GM12878 (cell line): ENCODE data around the gene ADCY10. TPM values are rescaled to one million over a fixed set of nuclear protein-coding genes. Genes with fewer than 3 reads are reported as not detected.

Experiments used
- ATAC-seq: fragments of 200-7000 bp; cut with Tn5 transposase; 3 replicates; pipeline ENCODE4 v1.9.1; 2020; ENCODE audit warnings: mild to moderate bottlenecking, moderate library complexity
- BruUV-seq: library from RNA; stranded (reverse); fragments of 400-500 nt; replicated peaks from 2 replicates; lab custom pipeline; 2021; lab: Mats Ljungman, UMichigan
- CTCF ChIA-PET: fragments of 300-600 bp; sonication (Branson Sonifier 250); formaldehyde crosslinking; extraction: SDS; loops from one replicate; lab custom pipeline; 2021; ENCODE audit warnings: inconsistent platforms; lab: Yijun Ruan, JAX
- POLR2A ChIA-PET: fragments of 350-600 bp; formaldehyde crosslinking; extraction: SDS; loops from one replicate; lab custom pipeline; 2021; ENCODE audit warnings: inconsistent platforms; lab: Charles Lee
- RAD21 ChIA-PET: fragments of 300-600 bp; sonication (Branson Sonifier 250); formaldehyde crosslinking; loops from one replicate; lab custom pipeline; 2023; ENCODE audit warnings: antibody characterized with exemption; ENCODE audit not compliant: unreplicated experiment; lab: Charles Lee
- SMC1A ChIA-PET: fragments of 300-600 bp; sonication (Branson Sonifier 250); formaldehyde crosslinking; loops from one replicate; lab custom pipeline; 2023; ENCODE audit not compliant: unreplicated experiment, uncharacterized antibody; lab: Charles Lee
- DNase-seq: peaks from one replicate; pipeline ENCODE4 v3.0.0-alpha.2; 2011; ENCODE audit warnings: low read depth, low spot score
- FAIRE-seq: peaks from 3 replicates; lab custom pipeline; 2011; peaks lifted over from hg19 to GRCh38; lab: Jason Lieb, UNC
- H2AFZ ChIP-seq: 2 replicates; pipeline ENCODE4 v1.6.0; 2011; ENCODE audit warnings: low read depth, low read length, control low read depth; ENCODE audit not compliant: control insufficient read depth
- H3K27ac ChIP-seq: 2 replicates; pipeline ENCODE4 v1.5.1; 2011; ENCODE audit warnings: control low read depth; ENCODE audit not compliant: control insufficient read depth, insufficient read depth
- H3K27me3 ChIP-seq, 2 experiments: replicated peaks in 1 of 2; 2 replicates each; pipeline versions ENCODE4 v1.6.0 to v1.6.1; 2011; ENCODE audit warnings: low read length in 1 of 2; ENCODE audit not compliant: control insufficient read depth in 2 of 2, insufficient read depth in 2 of 2
- H3K36me3 ChIP-seq, 2 experiments: 2 replicates each; pipeline ENCODE4 v1.5.1; 2011; ENCODE audit warnings: low read length in 1 of 2; ENCODE audit not compliant: control insufficient read depth in 2 of 2, insufficient read depth in 2 of 2
- H3K4me1 ChIP-seq: 2 replicates; pipeline ENCODE4 v1.6.1; 2011; ENCODE audit warnings: mild to moderate bottlenecking, low read length, moderate library complexity, mixed read lengths; ENCODE audit not compliant: control insufficient read depth, insufficient read depth
- H3K4me2 ChIP-seq: 2 replicates; pipeline ENCODE4 v1.6.0; 2011; ENCODE audit warnings: control low read depth; ENCODE audit not compliant: control insufficient read depth, insufficient read depth
- H3K4me3 ChIP-seq: fragments of 200-600 bp; sonication (generic); 2 replicates; pipeline ENCODE4 v1.5.1; 2016
- H3K79me2 ChIP-seq: 2 replicates; pipeline ENCODE4 v1.6.0; 2011; ENCODE audit warnings: low read length; ENCODE audit not compliant: control insufficient read depth, insufficient read depth
- H3K9ac ChIP-seq: 2 replicates; pipeline ENCODE4 v1.8.0; 2011; ENCODE audit warnings: low read length, control low read depth, mixed read lengths; ENCODE audit not compliant: control insufficient read depth, insufficient read depth
- H3K9me3 ChIP-seq: replicated peaks from 3 replicates; pipeline ENCODE4 v1.5.1; 2011; ENCODE audit warnings: mild to moderate bottlenecking, low read length; ENCODE audit not compliant: control insufficient read depth, insufficient read depth
- H4K20me1 ChIP-seq: 2 replicates; pipeline ENCODE4 v1.6.0; 2011; ENCODE audit not compliant: control insufficient read depth, insufficient read depth
- ATF3 ChIP-seq: IDR thresholded peaks from 2 replicates; pipeline ENCODE4 v1.6.1; 2011; ENCODE audit warnings: low read depth, mild to moderate bottlenecking, low read length, moderate library complexity, borderline replicate concordance; ENCODE audit errors: extremely low read depth
- CHD1 ChIP-seq: IDR thresholded peaks from 2 replicates; pipeline ENCODE4 v1.6.1; 2012; ENCODE audit warnings: low read depth, low read length, improper control_type of control experiment
- CHD2 ChIP-seq: IDR thresholded peaks from 2 replicates; pipeline ENCODE4 v1.6.1; 2011; ENCODE audit warnings: low read depth, low read length, improper control_type of control experiment, borderline replicate concordance
- E2F4 ChIP-seq: IDR thresholded peaks from 2 replicates; pipeline ENCODE4 v1.6.1; 2012; ENCODE audit warnings: low read depth, low read length, improper control_type of control experiment
- HCFC1 ChIP-seq: fragments of 150-350 bp; IDR thresholded peaks from 2 replicates; pipeline ENCODE4 v1.6.1; 2014; ENCODE audit warnings: low read length
- IRF3 ChIP-seq: fragments of 450-650 bp; IDR thresholded peaks from 2 replicates; pipeline ENCODE4 v1.6.1; 2014; ENCODE audit warnings: mild to moderate bottlenecking
- IRF5 ChIP-seq: fragments of 450-650 bp; IDR thresholded peaks from 2 replicates; pipeline ENCODE4 v1.6.1; 2017; ENCODE audit warnings: borderline replicate concordance
- RAD21 ChIP-seq: IDR thresholded peaks from 2 replicates; pipeline ENCODE4 v1.6.1; 2011; ENCODE audit warnings: mild to moderate bottlenecking, low read depth, low read length, moderate library complexity; ENCODE audit not compliant: insufficient read depth
- USF2 ChIP-seq: IDR thresholded peaks from 2 replicates; pipeline ENCODE4 v1.6.1; 2011; ENCODE audit warnings: low read depth, low read length, improper control_type of control experiment, borderline replicate concordance
- ZBTB40 ChIP-seq: fragments of 450-650 bp; IDR thresholded peaks from 2 replicates; pipeline ENCODE4 v1.6.1; 2016; ENCODE audit warnings: mild to moderate bottlenecking, moderate library complexity, borderline replicate concordance
- WGBS: methylation state at CpG from one replicate; pipeline ENCODE4 v1.1.6; 2016; ENCODE audit warnings: low lambda C conversion rate; ENCODE audit not compliant: insufficient replicate concordance, insufficient coverage; ENCODE audit errors: missing lambda C conversion rate; 5-methylcytosine and 5-hydroxymethylcytosine counted together
- in situ Hi-C: fragments of 300-500 bp; cut with MboI; formaldehyde crosslinking; loops from 9 replicates; pipeline ENCODE4 v1.14.3; 2018; ENCODE audit warnings: mixed read lengths
- intact Hi-C: fragments of 100-400 bp; cut with micrococcal nuclease; formaldehyde crosslinking; loops from one replicate; pipeline ENCODE4 v1.14.2; 2022; ENCODE audit not compliant: unreplicated experiment
- polyA plus RNA-seq, 11 experiments: library from polyadenylated mRNA; depleted of rRNA in 4 of 11; unstranded in 6 of 11; stranded (reverse) in 5 of 11; fragments of >200 nt; fragmentation: Nextera tagmentation in 4 of 11; fragmentation: Illumina TruSeq in 1 of 11; extraction: Ambion mirVana in 4 of 11; extraction: Trizol in 1 of 11; gene quantifications; 1 replicate in 1 of 11; 2 replicates in 10 of 11; pipeline versions ENCODE4 v1.2.1 to v1.2.3, GENCODE V29; 2011 to 2016; ENCODE audit warnings: inconsistent platforms in 2 of 11, missing spikeins in 2 of 11, low read depth in 1 of 11
- total RNA-seq, 4 experiments: library from RNA; depleted of rRNA in 3 of 4; stranded (reverse); fragments of >200 nt in 3 of 4; fragmentation: Illumina TruSeq in 1 of 4; extraction: Trizol in 1 of 4; gene quantifications; 2 replicates each; pipeline versions ENCODE4 v1.2.1 to v1.2.3, GENCODE V29; 2013 to 2021

Gene ADCY10
- total and polyA plus RNA-seq, 10 of the 15 experiments (the other 5 are each of a cell fraction or from before 2014, with no cell fraction given): 0.13 to 0.22 TPM; not detected in 8

GRCh38 chr1:167911413-167911812 is 2.5 kb downstream of the ADCY10 start:
- Histone ChIP-seq H3K9me3 (peaks cover 12% of the 10 kb centered on the region), H3K27me3 (no peaks in the 10 kb centered on the region), H3K36me3 (no peaks in the 10 kb centered on the region; a peak in 1 of 4 replicates), H3K9ac (no peak overlapping the region), H2AFZ (no peak overlapping the region), H3K4me3 (no peak overlapping the region), H3K4me2 (no peak overlapping the region), H3K79me2 (no peaks in the 10 kb centered on the region), H3K4me1 (no peaks in the 10 kb centered on the region), H4K20me1 (no peaks in the 10 kb centered on the region), H3K27ac (no peak overlapping the region)
- TF ChIP-seq HCFC1: no peak
- no peak for TF ChIP-seq ATF3
- TF ChIP-seq USF2: no peak
- TF ChIP-seq IRF3: no peak
- TF ChIP-seq CHD2: no peak
- no peak for TF ChIP-seq CHD1
- TF ChIP-seq IRF5: no peak
- TF ChIP-seq RAD21: no peak
- no peak for TF ChIP-seq E2F4
- no peak for TF ChIP-seq ZBTB40
- BruUV-seq: no TSS peak
- in situ Hi-C loops (no loop called here), intact Hi-C loops (no loop called here)
- ChIA-PET POLR2A (no interaction called here), CTCF (no interaction called here), RAD21 (no interaction called here), SMC1A (interaction anchor here (1.8 kb wide), 1 partner anchor 10 kb away, joined by 7 read pairs; no protein-coding TSS in a partner anchor)
- FAIRE-seq: no peak
- no peak for ATAC-seq
- DNase-seq: no peak
- WGBS: 63% methylated on average over 8 of the region's 8 CpGs
